Endodermal cell (in vitro differentiated cells): ENCODE data around the gene WIPF1. TPM values are rescaled to one million over a fixed set of nuclear protein-coding genes. Genes with fewer than 3 reads are reported as not detected.

Experiments
- DNase-seq: peaks from one replicate; pipeline ENCODE4 v3.0.0-alpha.2; 2017
- H3K27ac ChIP-seq: 2 replicates; pipeline ENCODE4 v1.5.1; 2013; ENCODE audit warnings: mild to moderate bottlenecking, low read depth, low read length, moderate library complexity
- H3K27me3 ChIP-seq: 2 replicates; pipeline ENCODE4 v1.6.1; 2013; ENCODE audit warnings: mild to moderate bottlenecking, low read length, moderate library complexity; ENCODE audit not compliant: insufficient read depth, control insufficient read depth, poor library complexity, severe bottlenecking
- H3K36me3 ChIP-seq: 2 replicates; pipeline ENCODE4 v1.7.0; 2013; ENCODE audit warnings: mild to moderate bottlenecking, low read length, moderate library complexity; ENCODE audit not compliant: control insufficient read depth, insufficient read depth
- H3K4me1 ChIP-seq: one replicate; pipeline ENCODE4 v1.7.0; 2013; ENCODE audit warnings: low read length; ENCODE audit not compliant: control insufficient read depth, insufficient read depth
- H3K4me3 ChIP-seq: 2 replicates; pipeline ENCODE4 v1.5.1; 2013; ENCODE audit warnings: mild to moderate bottlenecking, low read length, moderate library complexity
- H3K9ac ChIP-seq: 2 replicates; pipeline ENCODE4 v1.6.1; 2013; ENCODE audit warnings: mild to moderate bottlenecking, low read length, moderate library complexity; ENCODE audit not compliant: poor library complexity, severe bottlenecking; ENCODE audit errors: extremely low read depth
- H3K9me3 ChIP-seq: 2 replicates; pipeline ENCODE4 v1.6.1; 2013; ENCODE audit warnings: mild to moderate bottlenecking, low read length, moderate library complexity; ENCODE audit not compliant: control insufficient read depth
- H3K27ac Mint-ChIP-seq: 2 replicates; pipeline ENCODE4 v1.8.0; 2020; ENCODE audit warnings: mixed read lengths
- H3K27me3 Mint-ChIP-seq: 2 replicates; pipeline ENCODE4 v1.8.0; 2021; ENCODE audit warnings: mild to moderate bottlenecking, mixed read lengths; ENCODE audit not compliant: insufficient read depth
- H3K36me3 Mint-ChIP-seq: 2 replicates; pipeline ENCODE4 v1.8.0; 2020; ENCODE audit warnings: low read depth, mixed read lengths
- H3K4me1 Mint-ChIP-seq: 2 replicates; pipeline ENCODE4 v1.8.0; 2020; ENCODE audit warnings: mixed read lengths
- H3K4me3 Mint-ChIP-seq: 2 replicates; pipeline ENCODE4 v1.8.0; 2020; ENCODE audit warnings: mild to moderate bottlenecking, moderate library complexity, mixed read lengths
- H3K9me3 Mint-ChIP-seq: 2 replicates; pipeline ENCODE4 v1.8.0; 2020; ENCODE audit warnings: mild to moderate bottlenecking, mixed read lengths
- WGBS, 2 experiments: methylation state at CpG; one replicate each; pipeline versions ENCODE4 v1.1.5 to v1.1.7; 2013; ENCODE audit warnings: missing lambda C conversion rate in 2 of 2, mixed read lengths in 1 of 2; ENCODE audit not compliant: insufficient coverage in 1 of 2, insufficient read length in 1 of 2; 5-methylcytosine and 5-hydroxymethylcytosine counted together
- total RNA-seq, 2 donors: library from RNA; stranded (reverse); fragmentation: NEBNext Ultra II Directional in 1 of 2; extraction: Animal tissue kit (Norgen Biotek cat#: 25700) in 1 of 2; gene quantifications; 2 replicates in 1 of 2; 3 replicates in 1 of 2; pipeline ENCODE4 v1.2.1, GENCODE V29; 2021
- TF ChIP-seq, protein P1 (sequence below): fragments of 200-600 bp; sonication (generic); conservative IDR thresholded peaks from 2 replicates; pipeline ENCODE4 v1.5.0; 2021; ENCODE audit warnings: antibody characterized with exemption, mild to moderate bottlenecking

WIPF1 gene
- total RNA-seq, 2 donors from 2014 or later: 21.5 to 28.5 TPM

DNA sequence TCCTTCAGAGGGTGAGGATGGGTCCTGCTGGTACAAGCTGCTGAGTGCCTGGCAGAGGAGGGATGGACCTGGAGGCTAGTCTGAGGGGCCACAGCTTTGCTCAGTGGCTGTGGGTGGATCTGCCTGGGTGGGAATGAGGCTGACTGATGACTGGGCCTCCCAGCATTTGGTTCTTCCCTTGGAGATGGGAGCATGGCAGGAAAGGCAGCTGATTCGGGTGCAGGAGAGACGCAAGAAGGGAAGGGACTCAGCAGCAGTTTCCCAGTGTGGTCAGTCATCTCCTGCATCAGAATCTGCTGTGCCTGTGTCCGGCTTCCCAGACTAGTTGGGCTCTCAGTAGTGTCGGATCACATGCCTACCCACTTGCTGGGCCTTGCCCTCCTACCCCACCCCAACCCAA, 7.3 kb downstream of the WIPF1 start:
- Mint-ChIP-seq H3K27ac (no peak overlapping the region), H3K36me3 (no peaks in the 10 kb centered on the region), H3K4me1 (peaks cover 22% of the 10 kb centered on the region), H3K9me3 (no peaks in the 10 kb centered on the region), H3K27me3 (peaks cover 2% of the 10 kb centered on the region), H3K4me3 (no peak overlapping the region)
- Histone ChIP-seq H3K27ac (no peak overlapping the region), H3K27me3 (no peaks in the 10 kb centered on the region), H3K4me3 (no peak overlapping the region), H3K4me1 (peaks cover 7% of the 10 kb centered on the region), H3K36me3 (no peaks in the 10 kb centered on the region), H3K9me3 (no peaks in the 10 kb centered on the region), H3K9ac (no peak overlapping the region)
- DNase-seq: no peak
- TF ChIP-seq, protein P1, sequence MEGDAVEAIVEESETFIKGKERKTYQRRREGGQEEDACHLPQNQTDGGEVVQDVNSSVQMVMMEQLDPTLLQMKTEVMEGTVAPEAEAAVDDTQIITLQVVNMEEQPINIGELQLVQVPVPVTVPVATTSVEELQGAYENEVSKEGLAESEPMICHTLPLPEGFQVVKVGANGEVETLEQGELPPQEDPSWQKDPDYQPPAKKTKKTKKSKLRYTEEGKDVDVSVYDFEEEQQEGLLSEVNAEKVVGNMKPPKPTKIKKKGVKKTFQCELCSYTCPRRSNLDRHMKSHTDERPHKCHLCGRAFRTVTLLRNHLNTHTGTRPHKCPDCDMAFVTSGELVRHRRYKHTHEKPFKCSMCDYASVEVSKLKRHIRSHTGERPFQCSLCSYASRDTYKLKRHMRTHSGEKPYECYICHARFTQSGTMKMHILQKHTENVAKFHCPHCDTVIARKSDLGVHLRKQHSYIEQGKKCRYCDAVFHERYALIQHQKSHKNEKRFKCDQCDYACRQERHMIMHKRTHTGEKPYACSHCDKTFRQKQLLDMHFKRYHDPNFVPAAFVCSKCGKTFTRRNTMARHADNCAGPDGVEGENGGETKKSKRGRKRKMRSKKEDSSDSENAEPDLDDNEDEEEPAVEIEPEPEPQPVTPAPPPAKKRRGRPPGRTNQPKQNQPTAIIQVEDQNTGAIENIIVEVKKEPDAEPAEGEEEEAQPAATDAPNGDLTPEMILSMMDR: no peak
- WGBS, 2 experiments: 72 to 100% methylated on average over 3 to 4 of the region's 4 CpGs

DNA sequence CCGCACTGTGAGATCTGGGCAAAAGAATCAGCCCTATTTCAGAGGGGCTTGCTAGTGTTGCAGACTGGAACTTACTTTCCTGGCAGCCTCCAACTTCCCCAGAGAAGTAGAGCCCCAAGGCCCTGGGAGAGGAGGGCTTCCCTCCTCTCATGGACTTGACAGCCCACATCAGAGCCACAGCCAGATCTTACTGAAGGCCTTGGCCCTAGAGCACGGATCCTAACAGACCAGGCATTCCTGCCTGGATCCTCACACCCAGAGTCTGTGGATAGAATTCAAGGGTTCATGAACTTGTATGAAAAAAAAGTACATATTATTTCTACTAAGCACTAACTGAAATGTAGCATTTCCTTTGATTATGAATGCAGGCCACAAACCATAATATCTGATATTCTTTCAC, 8.3 kb downstream of the WIPF1 start:
- Histone ChIP-seq H3K27me3 (no peaks in the 10 kb centered on the region), H3K4me3 (no peak overlapping the region), H3K9ac (no peak overlapping the region), H3K4me1 (peaks cover 7% of the 10 kb centered on the region), H3K27ac (no peak overlapping the region), H3K36me3 (no peaks in the 10 kb centered on the region), H3K9me3 (no peaks in the 10 kb centered on the region)
- Mint-ChIP-seq H3K27me3 (peaks cover 2% of the 10 kb centered on the region), H3K27ac (no peak overlapping the region), H3K4me3 (no peak overlapping the region), H3K4me1 (peaks cover 30% of the 10 kb centered on the region), H3K36me3 (no peaks in the 10 kb centered on the region), H3K9me3 (no peaks in the 10 kb centered on the region)
- TF ChIP-seq, protein P1: no peak
- WGBS, 2 experiments: 95 to 100% methylated on average over 1 to 2 of the region's 2 CpGs
- no peak for DNase-seq

DNA sequence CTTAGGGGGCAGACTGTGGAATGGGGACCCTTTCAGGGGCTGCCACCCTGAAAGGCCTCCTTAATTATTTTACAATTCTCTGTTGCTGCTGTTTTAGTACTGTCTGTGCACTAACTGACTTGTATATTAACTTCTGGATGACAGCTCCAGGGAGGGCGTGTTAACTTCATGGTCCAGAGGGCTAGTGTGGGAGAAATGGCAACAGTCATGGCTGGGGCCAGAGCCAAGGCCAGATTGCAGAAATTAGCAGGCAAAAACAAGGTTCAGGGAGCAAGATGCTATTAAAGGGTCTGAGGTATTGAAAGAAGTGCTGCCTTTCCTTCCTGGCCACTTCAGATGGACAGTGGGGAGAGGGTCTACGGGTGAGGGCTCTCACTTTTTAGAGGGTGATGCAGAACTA, 9.1 kb downstream of the WIPF1 start:
- TF ChIP-seq, protein P1: no peak
- H3K27ac ChIP-seq: no peak overlapping the region
- H3K9me3 Mint-ChIP-seq: no peaks in the 10 kb centered on the region
- no peaks in the 10 kb centered on the region for H3K36me3 Mint-ChIP-seq
- H3K27ac Mint-ChIP-seq: no peak overlapping the region
- H3K9me3 ChIP-seq: no peaks in the 10 kb centered on the region
- WGBS, 2 experiments: 83 to 90% methylated on average over 1 to 2 of the region's 2 CpGs
- H3K9ac ChIP-seq: no peak overlapping the region
- no peak overlapping the region for H3K4me3 ChIP-seq
- H3K4me1 ChIP-seq: peaks cover 7% of the 10 kb centered on the region
- no peak for DNase-seq
- no peaks in the 10 kb centered on the region for H3K27me3 ChIP-seq
- peaks cover 25% of the 10 kb centered on the region for H3K4me1 Mint-ChIP-seq
- H3K4me3 Mint-ChIP-seq: no peak overlapping the region
- peaks cover 2% of the 10 kb centered on the region for H3K27me3 Mint-ChIP-seq
- no peaks in the 10 kb centered on the region for H3K36me3 ChIP-seq
